NOMO-1 treated with DMSO at 0.1 percent for 48 hours (cell line): ENCODE measurements around the gene MICALL2.

Experiments used
- DNase-seq: peaks from one replicate; lab custom pipeline; 2025; ENCODE audit not compliant: unreplicated experiment; lab: John Stamatoyannopoulos, UW

The MICALL2 gene

GRCh38 chr7:1458683-1459511, at the start of gene MICALL2:
Gene MICALL2 (minus strand): TSS chr7:1459470. CDS start chr7:1459326, 144 bp downstream.
- peak; percentile 18 for DNase-seq

DNA sequence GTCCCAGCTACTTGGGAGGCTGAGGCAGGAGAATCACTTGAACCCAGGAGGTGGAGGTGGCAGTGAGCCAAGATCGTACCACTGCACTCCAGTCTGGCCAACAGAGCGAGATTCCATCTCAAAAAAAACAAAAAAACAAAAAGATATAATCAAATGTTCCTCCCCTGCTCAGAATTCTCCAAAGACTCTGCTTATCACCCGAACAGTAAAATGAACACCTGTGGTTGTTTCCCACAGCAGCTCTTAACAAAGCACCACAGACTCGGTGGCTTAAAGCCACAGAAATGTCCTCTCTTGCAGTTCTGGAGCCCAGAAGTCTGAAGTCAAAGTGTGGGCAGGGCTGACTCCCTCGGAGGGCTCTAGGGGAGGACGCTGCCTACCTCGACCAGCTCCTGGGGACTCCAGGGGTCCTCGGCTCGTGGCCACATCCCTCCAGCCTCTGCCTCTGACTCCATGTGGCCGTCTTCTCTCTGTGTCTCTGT, 49.0 kb upstream of the MICALL2 start:
- no peak for DNase-seq

DNA sequence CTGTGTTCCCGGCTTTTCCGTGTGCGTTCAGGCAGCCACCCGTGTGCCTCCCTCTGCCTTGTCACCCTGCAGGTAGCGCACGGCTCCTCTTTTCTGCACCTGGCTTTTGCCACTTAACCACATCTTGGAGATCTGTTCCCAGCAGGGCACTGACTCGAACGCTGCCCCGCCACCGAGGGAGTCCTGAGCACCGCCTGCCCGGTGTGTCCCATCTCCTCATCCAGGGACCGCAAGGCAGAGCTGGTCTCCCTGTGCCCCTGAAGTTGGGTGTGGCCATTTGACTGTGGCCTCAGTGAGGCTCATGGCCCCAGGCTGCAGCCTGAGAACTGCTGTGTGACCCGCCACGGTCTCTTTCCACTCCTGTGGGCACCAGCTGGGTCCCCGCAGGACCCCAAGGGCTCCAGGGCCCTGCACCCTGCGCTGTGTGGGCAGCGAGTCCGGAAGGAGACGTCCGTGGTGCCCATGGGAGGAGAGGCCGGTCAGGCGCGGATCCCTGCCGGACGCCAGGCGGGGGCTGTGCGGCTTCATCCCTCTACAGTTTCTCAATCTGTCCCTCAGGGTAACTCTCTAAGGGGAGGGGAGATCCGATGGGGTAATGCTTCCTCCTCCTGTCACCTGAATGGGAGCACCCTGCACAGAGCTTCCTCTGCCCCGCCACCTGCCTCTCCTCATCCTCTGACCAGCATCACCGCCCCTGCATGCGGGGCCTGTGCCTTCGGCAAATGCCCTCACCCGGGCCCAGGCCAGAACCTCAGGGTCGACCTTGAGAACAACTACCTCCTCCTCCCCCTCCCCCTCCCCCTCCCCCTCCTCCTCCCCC, 46.7 kb upstream of the MICALL2 start:
- DNase-seq, result peak; percentile 37

- DNase-seq, result peak; percentile 86
Observed at GRCh38 chr7:1503816-1504775, 44.8 kb upstream of the MICALL2 start, which contains the start of gene INTS1. Gene INTS1 (minus strand): TSS chr7:1504389. CDS start chr7:1503960, 429 bp downstream.

GRCh38 chr7:1503390-1503789, 44.1 kb upstream of the MICALL2 start:
- no peak for DNase-seq

DNA sequence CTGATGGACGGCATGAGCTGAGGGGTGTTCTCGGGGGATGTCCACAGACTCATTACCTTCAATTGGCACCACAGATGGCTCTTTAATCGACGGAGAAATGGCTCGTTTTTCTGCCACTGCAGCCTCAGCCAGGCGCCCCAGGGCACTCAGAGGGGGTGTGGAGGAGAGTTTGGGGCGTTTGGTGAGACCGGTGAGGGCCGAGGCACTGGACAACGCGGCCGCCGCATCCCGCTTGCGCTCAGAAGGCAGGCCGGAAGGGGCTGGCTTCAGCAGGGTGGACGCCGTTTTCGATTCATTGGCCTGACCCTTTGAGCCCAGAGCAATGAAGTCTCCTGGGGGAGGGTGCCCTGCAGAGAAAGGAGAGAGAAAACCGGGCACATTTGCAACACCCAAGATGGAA, 43.6 kb upstream of the MICALL2 start:
- DNase-seq, result no peak

DNA sequence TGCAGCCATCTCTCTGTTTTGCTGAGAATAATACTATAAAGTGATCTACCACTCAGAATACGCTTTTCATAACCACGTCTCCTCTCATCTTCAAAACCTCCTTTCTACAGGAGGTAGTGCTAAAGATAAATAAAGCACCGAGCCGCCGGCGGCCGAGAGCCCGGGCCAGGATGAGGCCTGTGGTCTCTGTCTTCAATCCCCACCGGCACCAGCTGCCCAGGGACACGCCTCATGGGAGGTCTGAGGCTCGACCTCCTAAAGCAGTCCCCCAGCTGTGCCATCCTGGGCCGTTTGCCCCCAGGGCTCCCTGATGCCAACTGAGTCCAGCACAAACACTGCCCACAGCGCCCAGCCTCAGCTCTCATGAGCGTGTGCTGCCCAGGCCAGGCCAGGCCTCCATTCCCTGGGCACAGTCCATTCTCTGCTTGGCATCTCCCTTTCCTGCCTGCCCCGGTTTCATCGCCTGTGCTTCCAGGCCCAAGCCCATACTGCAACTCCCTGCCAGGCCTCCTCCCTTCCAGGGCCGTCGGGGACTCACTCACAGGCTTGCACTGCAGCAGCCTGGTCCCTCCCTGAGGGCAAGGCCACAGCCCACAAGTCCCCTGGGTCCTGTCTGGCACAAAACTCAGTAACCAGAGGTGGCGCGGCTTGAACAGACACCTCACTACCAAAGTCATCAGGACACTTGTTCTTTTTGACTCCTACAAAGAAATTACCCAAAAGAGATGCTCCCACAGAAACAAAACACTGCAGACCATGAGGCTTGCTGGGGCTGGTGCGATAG, 42.4 kb upstream of the MICALL2 start:
- DNase-seq, result no peak

GRCh38 chr7:1500064-1500807, 41.0 kb upstream of the MICALL2 start:
- no peak for DNase-seq

DNA sequence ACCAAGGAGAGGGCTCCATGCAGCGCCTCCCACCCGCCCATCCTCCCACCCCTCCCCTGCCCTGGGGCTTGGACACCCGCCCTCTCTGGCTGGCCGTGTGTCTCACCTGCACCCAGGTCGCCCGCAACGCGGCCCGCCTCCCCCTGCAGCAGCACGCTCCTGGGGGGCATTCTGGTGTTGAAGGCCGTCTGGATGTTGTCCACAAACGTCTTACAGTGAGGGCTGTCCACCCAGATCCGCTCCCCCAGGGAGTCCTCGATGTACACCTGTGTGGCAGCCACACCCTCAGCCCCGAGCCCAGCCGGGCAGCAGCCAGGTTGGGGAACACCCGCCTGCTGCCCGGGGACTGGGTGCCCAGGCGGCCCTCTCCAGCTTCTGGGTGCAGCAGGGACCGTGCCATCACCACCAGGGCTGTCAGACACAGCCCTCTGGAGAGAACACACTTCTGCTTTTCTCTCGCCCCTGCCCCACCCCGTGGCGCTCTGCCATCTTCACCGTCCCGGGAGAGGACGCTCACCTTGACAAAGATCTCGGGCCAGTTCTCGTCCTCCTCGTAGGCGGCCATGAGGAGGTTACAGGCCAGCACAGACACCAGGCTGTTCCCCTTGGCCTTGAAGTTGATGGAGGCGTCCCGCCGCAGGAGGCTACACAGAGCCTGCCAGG, 40.2 kb upstream of the MICALL2 start:
- DNase-seq, result no peak

DNA sequence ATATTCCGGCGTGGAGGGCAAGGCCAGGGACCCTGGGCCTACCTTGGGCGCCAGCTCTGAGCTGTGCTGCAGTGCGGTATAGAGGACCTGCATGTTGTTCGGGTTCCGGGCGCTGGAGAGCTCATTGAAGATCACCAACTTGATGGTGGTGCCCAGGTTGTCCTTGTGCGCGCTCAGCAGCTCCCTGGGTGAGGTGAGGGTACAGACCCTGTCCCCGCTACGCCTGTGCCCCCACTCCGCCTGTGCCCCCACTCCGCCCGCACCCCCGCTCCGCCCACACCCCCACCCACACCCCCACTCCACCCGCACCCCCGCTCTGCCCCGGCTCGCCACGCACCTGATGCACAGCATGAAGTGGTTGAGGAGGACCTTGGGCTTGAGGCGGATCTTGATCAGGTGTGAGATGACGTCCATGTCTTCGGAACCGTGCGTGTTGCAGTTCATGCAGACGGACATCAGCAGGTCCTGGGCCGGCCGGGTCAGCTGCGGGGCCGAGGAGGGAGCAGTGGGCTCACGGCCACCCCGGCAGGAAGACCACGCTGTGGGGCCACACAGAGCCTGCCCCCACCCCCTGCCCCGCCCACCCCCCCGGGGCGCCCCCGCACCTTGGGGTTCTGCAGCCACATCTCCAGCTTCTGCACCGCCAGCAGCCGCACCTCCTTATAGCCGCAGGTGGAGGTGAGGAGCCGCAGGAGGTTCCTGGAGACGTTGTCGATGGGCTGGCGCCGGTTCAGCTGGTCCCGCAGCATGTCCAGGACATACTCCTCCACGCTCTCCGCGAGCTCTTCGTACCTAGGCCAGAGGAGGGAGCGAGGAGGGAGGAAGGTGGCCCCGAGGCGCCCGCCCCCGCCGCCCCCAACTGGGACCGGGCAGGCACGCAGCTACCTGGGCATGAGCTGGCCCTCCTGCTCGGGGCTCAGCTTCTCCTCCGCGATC, 39.4 kb upstream of the MICALL2 start:
- DNase-seq, result no peak

DNA sequence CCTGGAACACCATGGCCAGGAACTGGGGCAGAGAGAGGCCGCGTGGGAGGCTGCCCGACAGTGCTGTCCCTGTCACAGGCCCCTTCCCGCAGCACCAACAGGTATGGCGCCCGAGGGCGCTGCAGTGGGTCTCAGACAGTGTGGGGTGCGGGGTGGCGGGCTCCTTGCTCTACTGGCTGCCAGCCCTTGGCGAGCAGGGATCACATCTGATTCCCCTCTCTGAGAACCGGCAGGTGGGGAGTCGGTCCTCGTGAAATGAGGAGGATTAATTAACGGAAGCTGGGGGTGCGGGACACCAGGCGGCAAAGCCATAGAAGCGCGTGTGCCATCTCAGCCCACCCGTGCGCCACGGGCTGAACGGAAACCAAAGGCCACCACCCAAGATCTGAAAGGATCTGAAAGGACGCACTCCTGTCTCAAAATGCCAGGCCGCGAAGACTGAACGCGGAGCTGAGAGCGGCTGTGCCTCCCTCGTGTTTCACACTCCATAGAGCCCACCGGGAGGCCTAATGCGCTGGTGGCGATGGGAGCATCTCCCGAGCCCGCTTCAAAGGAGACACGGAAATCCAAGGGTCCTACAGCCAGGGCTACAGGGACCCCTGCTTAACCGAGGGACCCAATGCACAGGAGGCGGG, 38.1 kb upstream of the MICALL2 start:
- DNase-seq, result no peak

DNA sequence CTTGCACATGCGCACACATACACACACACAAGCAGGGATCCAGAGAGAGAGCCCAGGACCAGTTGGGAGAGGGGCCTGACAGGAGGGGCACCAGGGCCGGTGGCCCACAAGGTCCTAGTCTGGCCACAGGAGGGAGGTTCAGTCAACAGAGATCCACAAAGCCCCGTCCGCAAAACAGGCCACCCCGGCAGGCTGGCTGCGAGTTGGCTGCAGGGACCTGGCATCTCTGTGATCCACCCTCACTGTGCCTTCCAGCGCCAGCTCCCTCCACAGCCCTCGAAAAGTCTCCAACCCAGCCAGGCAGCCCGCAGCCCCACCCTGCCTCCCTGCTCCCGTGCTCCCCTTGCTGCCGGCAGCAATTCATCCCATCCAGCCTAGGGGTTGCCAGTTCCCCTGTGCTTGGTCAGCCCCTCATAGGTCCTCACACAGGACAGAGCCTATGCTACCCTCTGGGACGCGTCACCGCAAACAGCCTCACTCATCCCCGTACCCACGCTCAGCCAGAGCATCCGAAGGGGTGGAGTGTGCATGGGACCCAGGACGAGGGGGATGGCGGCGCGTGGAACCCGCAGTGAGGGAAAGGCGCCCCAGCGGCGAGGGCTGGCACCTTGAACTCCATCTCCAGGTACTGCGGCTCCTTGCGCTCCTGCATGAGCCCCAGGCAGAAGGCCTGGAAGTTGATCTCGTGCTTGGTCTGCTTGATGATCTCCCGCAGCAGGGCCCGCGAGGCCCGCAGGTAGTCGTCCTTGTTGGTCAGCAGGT, 37.4 kb upstream of the MICALL2 start:
- no peak for DNase-seq

DNA sequence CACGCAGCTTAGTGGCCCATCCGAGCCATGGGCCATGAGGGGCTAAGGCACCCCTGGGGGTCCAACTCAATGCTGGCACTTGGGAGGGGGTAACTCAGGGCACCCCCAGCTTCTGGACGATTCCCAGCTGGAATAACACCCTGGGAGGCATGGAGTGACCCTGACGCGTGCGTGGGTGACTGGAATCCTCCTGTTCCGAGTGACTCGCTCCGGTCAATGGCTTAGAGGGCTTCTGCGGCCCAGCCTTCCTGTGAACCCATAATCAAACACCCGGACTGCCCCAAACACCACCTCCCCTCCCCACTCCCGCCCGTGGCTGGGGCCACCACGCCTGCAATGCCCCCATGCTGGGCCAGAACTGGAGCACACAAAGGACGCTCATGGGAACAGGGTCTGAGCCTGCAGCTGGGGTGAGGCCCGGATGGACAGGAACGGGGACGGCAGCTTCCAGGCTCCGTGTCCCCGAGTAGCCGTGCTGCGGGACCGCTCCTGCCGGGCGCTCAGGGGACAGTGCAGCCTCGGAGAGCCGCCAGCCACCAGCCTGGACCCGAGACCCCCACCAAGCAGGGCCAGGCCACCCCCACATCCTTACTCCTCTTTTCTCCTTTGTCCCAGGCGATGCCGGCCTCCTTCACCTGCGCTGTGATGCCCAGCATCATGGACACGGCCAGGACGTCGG, 36.4 kb upstream of the MICALL2 start:
- DNase-seq, result no peak

DNA sequence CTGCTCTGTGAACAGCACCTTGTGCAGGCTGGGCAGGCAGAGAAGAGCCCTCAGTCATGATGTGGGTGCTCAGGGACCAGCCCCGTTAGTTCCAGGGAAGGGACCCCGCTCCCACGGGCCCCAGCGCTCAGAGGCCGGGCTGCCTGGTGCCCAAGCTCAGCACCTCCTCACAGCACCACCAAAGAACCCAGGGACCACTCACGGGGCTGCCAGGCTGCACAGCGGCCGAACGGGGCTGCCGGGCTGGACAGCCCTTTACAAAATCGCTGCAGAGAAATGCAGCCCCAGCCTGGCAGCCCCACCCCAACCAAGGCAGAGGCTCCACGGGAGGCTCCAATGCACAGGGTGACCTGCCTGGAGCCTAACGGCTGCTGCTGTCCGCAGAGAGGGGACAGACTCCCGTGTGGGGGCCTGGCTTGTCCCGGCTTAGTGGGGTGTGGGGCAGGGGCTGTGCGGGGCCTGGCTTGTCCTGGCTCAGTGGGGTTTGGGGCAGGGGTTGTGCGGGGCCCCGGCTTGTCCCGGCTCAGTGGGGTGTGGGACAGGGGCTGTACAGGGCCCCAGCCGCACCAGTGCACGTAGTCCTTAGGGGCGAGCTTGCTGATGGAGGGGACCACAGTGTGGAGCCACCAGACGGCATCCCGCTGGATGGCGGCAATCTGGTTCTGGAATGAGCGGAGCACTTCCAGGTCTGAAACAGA, 35.7 kb upstream of the MICALL2 start:
- no peak for DNase-seq

GRCh38 chr7:1494447-1494846, 35.2 kb upstream of the MICALL2 start:
- no peak for DNase-seq
